ENCODE data around the gene PRRG1.
"Not testable (repeated sequence)": the region's sequence is repeated elsewhere in the genome, so short reads cannot be mapped to it uniquely, and the experiment has no call there.

Gene PRRG1

GRCh38 chrX:37349221-37350033 lies at the start of gene PRRG1:
Gene PRRG1 (plus strand): TSS chrX:37349364. CDS start chrX:37406250, 56,886 bp downstream.
- DNase-seq (ENCODE audit: low spot score): peak; percentile 66

GRCh38 chrX:37302569-37302968 lies 46.6 kb upstream of the PRRG1 start:
- peak; percentile 9 for DNase-seq (ENCODE audit: low spot score)

GRCh38 chrX:37305238-37305637 lies 43.9 kb upstream of the PRRG1 start:
- not testable (repeated sequence) for DNase-seq (ENCODE audit: low spot score)

GRCh38 chrX:37314531-37314930 lies 34.6 kb upstream of the PRRG1 start:
- DNase-seq (ENCODE audit: low spot score): peak; percentile 6

- no peak for DNase-seq (ENCODE audit: low spot score)
Measured at GRCh38 chrX:37315511-37316248, 33.5 kb upstream of the PRRG1 start.

- no peak for DNase-seq (ENCODE audit: low spot score)
Measured at GRCh38 chrX:37320541-37321203, 28.5 kb upstream of the PRRG1 start.

GRCh38 chrX:37330642-37331041 lies 18.5 kb upstream of the PRRG1 start:
- no peak for DNase-seq (ENCODE audit: low spot score)

GRCh38 chrX:37331546-37331945 lies 17.6 kb upstream of the PRRG1 start:
- DNase-seq (ENCODE audit: low spot score): no peak

GRCh38 chrX:37332055-37332454 lies 17.1 kb upstream of the PRRG1 start:
- DNase-seq (ENCODE audit: low spot score): no peak

- no peak for DNase-seq (ENCODE audit: low spot score)
Measured at GRCh38 chrX:37332987-37333658, 16.0 kb upstream of the PRRG1 start.

GRCh38 chrX:37347420-37347819 lies 1.7 kb upstream of the PRRG1 start:
- DNase-seq (ENCODE audit: low spot score): no peak

- peak; percentile 13 for DNase-seq (ENCODE audit: low spot score)
Measured at GRCh38 chrX:37348231-37348970, 763 bp upstream of the PRRG1 start.

- no peak for DNase-seq (ENCODE audit: low spot score)
Measured at GRCh38 chrX:37348971-37349220, 268 bp upstream of the PRRG1 start.

- DNase-seq (ENCODE audit: low spot score): peak; percentile 14
Measured at GRCh38 chrX:37350034-37350365, 836 bp downstream of the PRRG1 start.

- DNase-seq (ENCODE audit: low spot score): no peak
Measured at GRCh38 chrX:37353646-37354045, 4.5 kb downstream of the PRRG1 start.

- DNase-seq (ENCODE audit: low spot score): no peak
Measured at GRCh38 chrX:37357436-37357835, 8.3 kb downstream of the PRRG1 start.

- DNase-seq (ENCODE audit: low spot score): peak; percentile 8
Measured at GRCh38 chrX:37361596-37361995, 12.4 kb downstream of the PRRG1 start.

- DNase-seq (ENCODE audit: low spot score): no peak
Measured at GRCh38 chrX:37364666-37365065, 15.5 kb downstream of the PRRG1 start.

- DNase-seq (ENCODE audit: low spot score): no peak
Measured at GRCh38 chrX:37367946-37368345, 18.8 kb downstream of the PRRG1 start.

- DNase-seq (ENCODE audit: low spot score): no peak
Measured at GRCh38 chrX:37370499-37371141, 21.5 kb downstream of the PRRG1 start.

GRCh38 chrX:37371578-37371991 lies 22.4 kb downstream of the PRRG1 start:
- DNase-seq (ENCODE audit: low spot score): no peak
